Brain microvascular endothelial cell (primary cell): ENCODE results near the gene ANKRD22.
A peak's percentile ranks its signal among the peaks of the same experiment; 100 is the strongest.

Experiments
- DNase-seq: peaks from one replicate; pipeline ENCODE4 v3.0.0-alpha.2; 2020
- H3K27ac ChIP-seq: fragments of 250-450 bp; sonication (Bioruptor Pico); 2 replicates; pipeline ENCODE4 v1.5.1; 2020; ENCODE audit warnings: mild to moderate bottlenecking, moderate library complexity
- H3K27me3 ChIP-seq: fragments of 250-450 bp; sonication (Bioruptor Pico); replicated peaks from 2 replicates; pipeline ENCODE4 v1.5.1; 2020; ENCODE audit warnings: mild to moderate bottlenecking
- H3K36me3 ChIP-seq: fragments of 250-450 bp; sonication (Bioruptor Pico); replicated peaks from 2 replicates; pipeline ENCODE4 v1.5.1; 2020; ENCODE audit warnings: mild to moderate bottlenecking
- H3K4me3 ChIP-seq: 2 replicates; pipeline ENCODE4 v1.5.1; 2011; ENCODE audit warnings: low read depth, mild to moderate bottlenecking, control low read depth, low read length, moderate library complexity
- in situ Hi-C: cut with HindIII; loops from 2 replicates; pipeline ENCODE4 v1.10.0; 2017; ENCODE audit warnings: low sequenced_read_pairs, low pct_ligation_motif_present
- TF ChIP-seq, protein P1 (sequence below): IDR thresholded peaks from 2 replicates; pipeline ENCODE4 v1.5.1; 2011; ENCODE audit warnings: low read depth, mild to moderate bottlenecking, moderate library complexity, low read length, control low read depth, inconsistent platforms; ENCODE audit errors: missing control alignments

The ANKRD22 gene

GRCh38 chr10:88873757-88874156 lies 22.1 kb upstream of the ANKRD22 start:
- no peak for DNase-seq
- in situ Hi-C loops: no loop called here
- H3K36me3 ChIP-seq: no peaks in the 10 kb centered on the region
- no peak overlapping the region for H3K27ac ChIP-seq
- TF ChIP-seq, protein P1, sequence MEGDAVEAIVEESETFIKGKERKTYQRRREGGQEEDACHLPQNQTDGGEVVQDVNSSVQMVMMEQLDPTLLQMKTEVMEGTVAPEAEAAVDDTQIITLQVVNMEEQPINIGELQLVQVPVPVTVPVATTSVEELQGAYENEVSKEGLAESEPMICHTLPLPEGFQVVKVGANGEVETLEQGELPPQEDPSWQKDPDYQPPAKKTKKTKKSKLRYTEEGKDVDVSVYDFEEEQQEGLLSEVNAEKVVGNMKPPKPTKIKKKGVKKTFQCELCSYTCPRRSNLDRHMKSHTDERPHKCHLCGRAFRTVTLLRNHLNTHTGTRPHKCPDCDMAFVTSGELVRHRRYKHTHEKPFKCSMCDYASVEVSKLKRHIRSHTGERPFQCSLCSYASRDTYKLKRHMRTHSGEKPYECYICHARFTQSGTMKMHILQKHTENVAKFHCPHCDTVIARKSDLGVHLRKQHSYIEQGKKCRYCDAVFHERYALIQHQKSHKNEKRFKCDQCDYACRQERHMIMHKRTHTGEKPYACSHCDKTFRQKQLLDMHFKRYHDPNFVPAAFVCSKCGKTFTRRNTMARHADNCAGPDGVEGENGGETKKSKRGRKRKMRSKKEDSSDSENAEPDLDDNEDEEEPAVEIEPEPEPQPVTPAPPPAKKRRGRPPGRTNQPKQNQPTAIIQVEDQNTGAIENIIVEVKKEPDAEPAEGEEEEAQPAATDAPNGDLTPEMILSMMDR: no peak
- H3K4me3 ChIP-seq: no peak overlapping the region
- H3K27me3 ChIP-seq: no peaks in the 10 kb centered on the region

- Histone ChIP-seq H3K36me3 (no peaks in the 10 kb centered on the region), H3K4me3 (no peak overlapping the region), H3K27me3 (no peaks in the 10 kb centered on the region), H3K27ac (no peak overlapping the region)
- no peak for DNase-seq
- in situ Hi-C loops: no loop called here
- TF ChIP-seq, protein P1: no peak
Measured at GRCh38 chr10:88870089-88870488, 18.4 kb upstream of the ANKRD22 start.

- DNase-seq: no peak
- in situ Hi-C loops: no loop called here
- Histone ChIP-seq H3K27me3 (no peaks in the 10 kb centered on the region), H3K36me3 (no peaks in the 10 kb centered on the region), H3K27ac (no peak overlapping the region), H3K4me3 (no peak overlapping the region)
- TF ChIP-seq, protein P1: no peak
Measured at GRCh38 chr10:88866454-88866853, 14.8 kb upstream of the ANKRD22 start.

GRCh38 chr10:88865281-88865876 lies 13.7 kb upstream of the ANKRD22 start:
- H3K27me3 ChIP-seq: no peaks in the 10 kb centered on the region
- H3K27ac ChIP-seq: no peak overlapping the region
- TF ChIP-seq, protein P1: peak; percentile 22
- in situ Hi-C loops: no loop called here
- no peaks in the 10 kb centered on the region for H3K36me3 ChIP-seq
- no peak for DNase-seq
- no peak overlapping the region for H3K4me3 ChIP-seq

GRCh38 chr10:88861036-88861435 lies 9.4 kb upstream of the ANKRD22 start:
- Histone ChIP-seq H3K4me3 (no peak overlapping the region), H3K27ac (no peak overlapping the region), H3K27me3 (no peaks in the 10 kb centered on the region), H3K36me3 (no peaks in the 10 kb centered on the region)
- TF ChIP-seq, protein P1: no peak
- in situ Hi-C loops: no loop called here
- no peak for DNase-seq

DNA sequence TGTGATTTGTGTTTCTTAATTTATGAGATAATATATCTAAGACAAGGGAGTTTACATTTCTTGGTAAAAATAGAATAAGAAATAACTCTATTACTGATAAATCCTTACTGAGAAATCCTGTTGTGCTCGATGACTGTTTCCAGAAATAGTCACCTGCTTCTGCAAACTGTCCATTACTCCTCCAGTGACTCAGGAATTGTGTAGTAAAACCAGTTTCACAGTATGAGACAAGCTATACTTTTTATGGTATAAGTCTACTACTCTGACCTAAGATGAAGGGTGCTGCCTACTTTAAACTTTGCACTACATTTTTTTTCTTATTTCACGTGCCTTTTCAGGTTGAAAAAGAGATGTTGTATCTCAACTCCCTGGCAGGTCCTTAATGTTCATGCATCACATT lies 6.8 kb upstream of the ANKRD22 start:
- DNase-seq: no peak

More for the DNA sequence above, 6.8 kb upstream of the ANKRD22 start:
- Histone ChIP-seq H3K27me3 (no peaks in the 10 kb centered on the region), H3K36me3 (no peaks in the 10 kb centered on the region), H3K27ac (no peak overlapping the region), H3K4me3 (no peak overlapping the region)
- in situ Hi-C loops: no loop called here
- TF ChIP-seq, protein P1: no peak
